ENCODE measurements around the gene ZNF697. TPM values are rescaled to one million over a fixed set of nuclear protein-coding genes. Genes with fewer than 3 reads are reported as not detected.
A peak's percentile ranks its signal among the peaks of the same experiment; 100 is the strongest.

The ZNF697 gene
- total RNA-seq, 1 experiment from 2014 or later = 4.1 TPM

GRCh38 chr1:119646521-119647227, 1.4 kb downstream of the ZNF697 start:
- H3K36me3 ChIP-seq (ENCODE audit: low read depth) = no peaks in the 10 kb centered on the region
- H3K4me3 ChIP-seq = peak overlapping the region; percentile 99; the same call in 1 of the 2 replicates
- DNase-seq = no peak
- no peaks in the 10 kb centered on the region; the same call in 1 of the 2 replicates for H4K20me1 ChIP-seq (ENCODE audit: insufficient read depth)
- H3K27me3 ChIP-seq (ENCODE audit: insufficient read depth, low read depth) = no peaks in the 10 kb centered on the region
- H3F3A ChIP-seq (ENCODE audit: insufficient read depth, low read depth) = peaks cover 3% of the 10 kb centered on the region; the same call in 1 of the 2 replicates
- H3K4me2 ChIP-seq = peak overlapping the region; percentile 96
- ChIA-PET CTCF (no interaction called here), POLR2A (ENCODE audit: unreplicated experiment) (no interaction called here)
- H3K27ac ChIP-seq = no peak overlapping the region
- 0 out of 2 replicates have a peak, but pooled peaks cover 3% of the 10 kb centered on the region for H3K9me2 ChIP-seq (ENCODE audit: insufficient read depth)
- intact Hi-C loops (cut with micrococcal nuclease; ENCODE audit: unreplicated experiment) = loop anchor here (5.0 kb wide), 1 partner anchor 41 kb away; no protein-coding TSS in a partner anchor
- BruUV-seq (replicated peaks) = no TSS peak
- TF ChIP-seq, protein P1, sequence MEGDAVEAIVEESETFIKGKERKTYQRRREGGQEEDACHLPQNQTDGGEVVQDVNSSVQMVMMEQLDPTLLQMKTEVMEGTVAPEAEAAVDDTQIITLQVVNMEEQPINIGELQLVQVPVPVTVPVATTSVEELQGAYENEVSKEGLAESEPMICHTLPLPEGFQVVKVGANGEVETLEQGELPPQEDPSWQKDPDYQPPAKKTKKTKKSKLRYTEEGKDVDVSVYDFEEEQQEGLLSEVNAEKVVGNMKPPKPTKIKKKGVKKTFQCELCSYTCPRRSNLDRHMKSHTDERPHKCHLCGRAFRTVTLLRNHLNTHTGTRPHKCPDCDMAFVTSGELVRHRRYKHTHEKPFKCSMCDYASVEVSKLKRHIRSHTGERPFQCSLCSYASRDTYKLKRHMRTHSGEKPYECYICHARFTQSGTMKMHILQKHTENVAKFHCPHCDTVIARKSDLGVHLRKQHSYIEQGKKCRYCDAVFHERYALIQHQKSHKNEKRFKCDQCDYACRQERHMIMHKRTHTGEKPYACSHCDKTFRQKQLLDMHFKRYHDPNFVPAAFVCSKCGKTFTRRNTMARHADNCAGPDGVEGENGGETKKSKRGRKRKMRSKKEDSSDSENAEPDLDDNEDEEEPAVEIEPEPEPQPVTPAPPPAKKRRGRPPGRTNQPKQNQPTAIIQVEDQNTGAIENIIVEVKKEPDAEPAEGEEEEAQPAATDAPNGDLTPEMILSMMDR (conservative IDR thresholded peaks at IDR 0.05) = no peak
- no peak for TF ChIP-seq EZH2 (IDR thresholded peaks at IDR 0.05; ENCODE audit: low read depth)
- H3K4me1 ChIP-seq (replicated peaks; ENCODE audit: insufficient read depth) = peaks cover 26% of the 10 kb centered on the region
- H3K79me2 ChIP-seq (ENCODE audit: low read depth) = peaks cover 11% of the 10 kb centered on the region
- no peak overlapping the region for H2AFZ ChIP-seq
- H3K9me3 ChIP-seq (ENCODE audit: insufficient read depth, low read depth) = no peaks in the 10 kb centered on the region

GRCh38 chr1:119639109-119639508, 9.0 kb downstream of the ZNF697 start:
- TF ChIP-seq, protein P1 (conservative IDR thresholded peaks at IDR 0.05) = no peak
- no peak for TF ChIP-seq EZH2 (IDR thresholded peaks at IDR 0.05; ENCODE audit: low read depth)
- Histone ChIP-seq H4K20me1 (ENCODE audit: insufficient read depth) (no peaks in the 10 kb centered on the region; the same call in 1 of the 2 replicates), H3K36me3 (ENCODE audit: low read depth) (no peaks in the 10 kb centered on the region), H3K9me2 (ENCODE audit: insufficient read depth) (no peaks in the 10 kb centered on the region), H3K27ac (no peak overlapping the region), H3K79me2 (ENCODE audit: low read depth) (no peaks in the 10 kb centered on the region), H3K27me3 (ENCODE audit: insufficient read depth, low read depth) (no peaks in the 10 kb centered on the region), H3F3A (ENCODE audit: insufficient read depth, low read depth) (no peaks in the 10 kb centered on the region), H3K4me3 (no peak overlapping the region), H3K4me1 (replicated peaks; ENCODE audit: insufficient read depth) (no peaks in the 10 kb centered on the region), H3K9me3 (ENCODE audit: insufficient read depth, low read depth) (no peaks in the 10 kb centered on the region), H3K4me2 (no peak overlapping the region), H2AFZ (no peak overlapping the region)
- no TSS peak for BruUV-seq (replicated peaks)
- DNase-seq = no peak
- POLR2A ChIA-PET (ENCODE audit: unreplicated experiment) = interaction anchor here (0.7 kb wide), 1 partner anchor 9 kb away, joined by 8 read pairs; no protein-coding TSS in a partner anchor
- CTCF ChIA-PET = interaction anchor here (0.7 kb wide), 1 partner anchor 43 kb away, joined by 4 read pairs; no protein-coding TSS in a partner anchor
- intact Hi-C loops (cut with micrococcal nuclease; ENCODE audit: unreplicated experiment) = no loop called here

DNA sequence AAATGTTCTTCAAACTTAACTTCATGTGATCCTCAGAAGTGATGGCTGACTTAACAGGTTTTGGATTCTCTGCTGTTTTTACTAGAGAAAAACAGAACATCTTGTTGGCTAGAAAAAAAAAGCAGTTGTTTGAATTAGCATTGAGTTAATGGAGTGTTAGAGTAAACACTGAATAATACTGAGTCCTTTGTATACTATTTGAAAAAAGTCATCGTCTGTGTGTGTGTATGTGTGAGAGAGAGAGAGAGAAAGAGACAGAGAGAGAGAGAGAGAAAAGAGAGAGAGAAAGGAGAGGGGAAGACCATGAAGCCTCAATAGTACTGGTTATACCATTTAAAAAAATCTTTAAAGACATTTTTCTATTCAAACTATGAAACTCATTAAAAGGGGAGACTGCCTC, 10.4 kb downstream of the ZNF697 start:
- Histone ChIP-seq H3K27ac (no peak overlapping the region), H3K4me3 (no peak overlapping the region), H3K79me2 (ENCODE audit: low read depth) (no peaks in the 10 kb centered on the region), H3F3A (ENCODE audit: insufficient read depth, low read depth) (no peaks in the 10 kb centered on the region), H3K4me2 (no peak overlapping the region), H2AFZ (no peak overlapping the region), H3K9me3 (ENCODE audit: insufficient read depth, low read depth) (no peaks in the 10 kb centered on the region), H3K4me1 (replicated peaks; ENCODE audit: insufficient read depth) (no peaks in the 10 kb centered on the region), H4K20me1 (ENCODE audit: insufficient read depth) (no peaks in the 10 kb centered on the region), H3K27me3 (ENCODE audit: insufficient read depth, low read depth) (no peaks in the 10 kb centered on the region), H3K9me2 (ENCODE audit: insufficient read depth) (no peaks in the 10 kb centered on the region), H3K36me3 (ENCODE audit: low read depth) (no peaks in the 10 kb centered on the region)
- intact Hi-C loops (cut with micrococcal nuclease; ENCODE audit: unreplicated experiment) = no loop called here
- no TSS peak for BruUV-seq (replicated peaks)
- TF ChIP-seq, protein P1 (conservative IDR thresholded peaks at IDR 0.05) = no peak
- no peak for TF ChIP-seq EZH2 (IDR thresholded peaks at IDR 0.05; ENCODE audit: low read depth)
- CTCF ChIA-PET = no interaction called here
- POLR2A ChIA-PET (ENCODE audit: unreplicated experiment) = interaction anchor here (0.9 kb wide), 1 partner anchor 23 kb away, joined by 4 read pairs; no protein-coding TSS in a partner anchor
- no peak for DNase-seq
